Stimulated activated CD8-positive, alpha-beta memory T cell treated with anti-CD3 and anti-CD28 coated beads, Interleukin-7, amount 100 ng/mL, for 4 hours (primary cell): ENCODE data around the gene CBX4.
A peak's percentile ranks its signal among the peaks of the same experiment; 100 is the strongest.

Source experiments
- DNase-seq, 2 donors: peaks; one replicate each; pipeline ENCODE4 v3.0.0-alpha.2; 2020; ENCODE audit warnings: low read depth in 2 of 2

Gene CBX4

DNA sequence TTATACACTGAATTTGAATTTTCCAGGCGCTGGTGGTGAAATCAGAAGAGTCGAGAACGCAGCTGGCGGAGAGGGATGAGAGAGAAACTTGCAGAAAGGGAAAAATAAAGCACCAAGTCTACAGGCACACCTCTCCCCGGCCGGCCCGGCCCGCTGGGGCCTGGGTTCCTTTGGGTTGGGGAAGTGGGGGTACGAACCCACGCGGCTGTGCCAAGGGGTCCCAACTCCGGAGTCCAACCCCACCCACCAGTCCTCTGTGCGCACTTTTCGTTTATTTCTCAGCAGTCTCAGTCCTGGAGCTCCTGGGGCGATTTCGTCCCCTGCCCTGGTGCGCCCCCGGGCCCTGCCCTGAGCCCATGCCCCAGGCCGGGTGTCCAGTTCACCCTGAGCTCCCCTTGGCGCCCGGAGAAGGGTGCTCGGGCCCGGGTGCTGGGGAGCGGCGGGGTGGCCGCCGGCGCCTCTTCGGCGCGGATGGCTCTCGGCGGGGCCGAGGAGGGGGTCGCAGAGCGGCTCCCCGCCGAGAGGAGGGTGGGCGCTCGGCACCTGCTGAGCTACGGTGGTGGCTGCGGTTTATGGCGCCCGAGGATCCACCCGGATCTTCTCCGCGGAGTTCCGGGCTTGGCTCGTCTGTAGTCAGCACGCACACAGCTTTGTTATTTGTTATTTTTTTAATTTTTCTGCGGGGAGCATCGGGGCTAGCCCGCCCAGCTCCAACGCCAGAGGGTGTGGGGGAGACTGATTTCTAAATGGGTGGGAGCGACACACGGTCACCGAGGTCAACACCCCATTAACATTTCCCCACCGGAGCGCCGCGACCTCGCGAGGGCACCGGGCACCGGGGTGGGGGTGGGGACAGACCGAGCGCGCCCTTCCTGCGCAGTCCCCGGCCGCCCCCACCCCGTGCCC, 26.6 kb downstream of the CBX4 start:
- no peak for DNase-seq

DNA sequence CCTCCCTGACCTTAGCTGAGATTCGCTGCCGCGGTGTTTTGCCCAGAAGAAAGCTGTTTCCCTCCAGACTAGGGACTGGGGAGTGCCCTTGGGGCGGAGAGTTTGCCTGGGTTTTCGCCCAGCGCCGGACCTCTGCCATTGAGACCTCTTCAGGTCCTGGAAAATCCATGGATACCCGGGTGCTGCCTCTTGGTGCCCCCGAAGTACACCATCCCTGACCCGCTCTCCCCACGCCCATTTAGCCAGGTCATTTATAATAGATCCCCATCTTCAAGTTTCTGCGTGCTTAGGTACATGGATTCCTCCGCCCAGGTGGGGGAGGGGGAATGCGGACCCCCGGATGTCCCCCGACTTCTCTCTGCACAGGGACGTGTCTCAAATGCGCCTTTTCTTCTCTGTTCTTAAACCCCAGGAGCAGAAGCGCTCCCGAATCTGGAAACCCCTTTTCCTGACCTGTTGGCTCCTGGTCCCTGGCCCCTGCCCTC, 27.3 kb downstream of the CBX4 start:
- no peak for DNase-seq

GRCh38 chr17:79811011-79811867, 28.0 kb downstream of the CBX4 start:
- DNase-seq = no peak

DNA sequence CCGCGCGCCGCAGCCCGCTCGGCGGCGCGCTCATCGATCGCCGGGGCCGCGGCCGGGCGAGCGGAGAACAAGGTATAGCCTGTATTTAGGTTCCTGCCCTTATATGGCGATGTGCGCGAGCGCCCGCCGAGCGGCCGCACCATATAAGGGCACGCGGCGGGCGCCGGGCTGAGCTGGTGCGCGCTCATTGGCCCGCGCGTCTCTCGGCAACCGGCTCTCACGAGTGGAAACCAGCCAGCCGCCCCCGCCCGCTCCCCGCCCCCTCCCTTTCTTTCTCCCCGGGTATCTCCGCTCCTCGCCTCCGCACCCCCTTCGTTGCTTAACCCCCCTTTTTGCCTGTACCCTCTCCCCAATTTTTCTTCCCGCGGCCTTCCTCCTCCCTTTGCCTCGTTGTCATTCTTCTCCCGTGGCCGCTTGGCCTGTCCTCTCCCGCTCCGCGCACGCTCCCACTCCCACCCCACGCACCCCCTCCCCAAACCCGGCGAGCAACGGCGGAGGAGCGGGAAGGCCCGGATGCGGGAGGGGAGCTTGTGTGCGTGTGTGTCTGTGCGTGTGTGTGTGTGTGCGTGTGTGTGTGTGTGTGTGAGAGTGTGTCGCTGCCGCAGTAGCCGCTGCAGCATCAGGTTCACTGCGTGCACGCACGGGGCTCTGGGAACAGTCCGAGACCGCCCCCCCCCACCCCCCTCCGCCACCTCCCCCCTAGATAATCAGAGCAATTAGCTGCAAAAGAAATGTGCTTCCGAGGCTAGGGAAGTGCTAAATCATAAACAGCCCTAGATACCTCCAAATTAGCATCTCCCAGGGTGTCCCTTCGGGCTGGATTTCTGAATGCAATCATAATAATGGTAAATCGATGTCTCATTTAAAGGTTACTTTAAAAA, 28.9 kb downstream of the CBX4 start:
- DNase-seq = peak; percentile 72 to 85

DNA sequence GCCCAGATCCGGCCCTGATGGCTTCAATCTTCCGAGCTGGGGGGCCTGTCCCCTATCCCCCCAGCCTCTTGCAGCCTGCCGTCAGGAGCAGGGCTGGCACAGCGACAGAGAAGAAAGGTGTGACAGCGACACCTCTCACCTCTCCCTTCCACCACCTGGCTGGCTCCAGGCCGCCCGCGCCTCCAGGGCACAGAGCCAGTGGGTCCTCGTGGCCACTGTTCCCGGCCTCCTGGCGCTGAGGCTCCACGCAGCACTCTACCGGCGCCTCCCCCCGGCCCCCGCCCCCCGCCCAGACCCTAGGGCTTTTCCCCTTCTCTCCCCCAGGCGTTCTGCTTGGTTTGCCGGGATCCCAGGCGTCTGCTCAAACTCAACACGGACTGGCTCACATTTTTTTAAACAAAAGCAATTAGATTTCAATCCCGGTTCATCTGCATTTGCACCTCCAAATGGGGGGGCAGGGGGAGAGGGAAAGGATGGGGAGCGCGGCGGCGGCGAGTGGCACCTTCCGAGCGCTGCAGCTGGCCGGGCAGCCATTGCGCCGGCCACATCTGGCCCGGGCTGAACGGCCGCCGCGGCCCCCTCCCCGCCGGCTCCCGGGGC, 29.6 kb downstream of the CBX4 start:
- no peak for DNase-seq

- DNase-seq = no peak
Observed at GRCh38 chr17:79808763-79809529, 30.3 kb downstream of the CBX4 start.

DNA sequence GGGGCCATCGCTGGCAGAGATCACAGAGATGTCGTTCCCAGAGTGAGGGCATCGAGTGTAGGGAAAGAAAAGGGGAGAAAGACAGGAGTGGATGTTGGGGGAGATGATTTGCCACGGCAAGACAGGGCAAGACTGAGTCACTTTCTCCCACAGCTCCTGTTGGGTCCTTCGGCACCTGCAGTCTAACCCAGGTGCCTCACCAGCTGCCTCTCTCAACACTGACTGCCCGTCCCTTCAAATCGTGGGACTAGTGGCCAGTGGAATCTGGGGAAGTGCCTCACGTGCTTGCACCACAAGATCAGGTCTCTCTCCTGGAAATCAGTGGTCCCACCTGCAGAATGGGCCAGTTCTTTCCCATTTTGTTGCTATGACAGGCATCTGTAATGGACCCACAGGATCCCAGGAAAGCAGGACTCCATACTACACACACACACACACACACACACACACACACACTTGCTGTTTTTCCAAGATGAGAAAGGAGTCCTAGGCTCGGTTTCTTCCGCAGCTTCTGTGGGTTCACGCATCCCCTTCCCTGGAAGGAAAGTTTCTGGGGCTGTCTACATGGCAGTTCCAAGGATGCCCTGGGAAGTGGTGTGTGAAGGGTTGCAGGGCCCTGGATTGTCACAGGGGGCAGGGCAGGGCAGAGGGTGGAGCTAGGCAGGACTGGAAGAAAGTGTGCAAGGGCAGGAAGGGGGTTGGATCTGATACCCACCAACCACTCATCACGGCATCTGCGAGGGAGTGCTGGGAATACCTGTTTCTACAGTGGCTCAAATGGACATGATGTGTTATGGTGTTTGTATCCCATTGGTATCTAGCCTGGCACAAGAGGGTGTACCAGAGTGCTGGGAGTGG, 32.1 kb downstream of the CBX4 start:
- DNase-seq = no peak

- DNase-seq = no peak
Observed at GRCh38 chr17:79806446-79806760, 32.8 kb downstream of the CBX4 start.

GRCh38 chr17:79804856-79805696, 34.2 kb downstream of the CBX4 start:
- DNase-seq = no peak

DNA sequence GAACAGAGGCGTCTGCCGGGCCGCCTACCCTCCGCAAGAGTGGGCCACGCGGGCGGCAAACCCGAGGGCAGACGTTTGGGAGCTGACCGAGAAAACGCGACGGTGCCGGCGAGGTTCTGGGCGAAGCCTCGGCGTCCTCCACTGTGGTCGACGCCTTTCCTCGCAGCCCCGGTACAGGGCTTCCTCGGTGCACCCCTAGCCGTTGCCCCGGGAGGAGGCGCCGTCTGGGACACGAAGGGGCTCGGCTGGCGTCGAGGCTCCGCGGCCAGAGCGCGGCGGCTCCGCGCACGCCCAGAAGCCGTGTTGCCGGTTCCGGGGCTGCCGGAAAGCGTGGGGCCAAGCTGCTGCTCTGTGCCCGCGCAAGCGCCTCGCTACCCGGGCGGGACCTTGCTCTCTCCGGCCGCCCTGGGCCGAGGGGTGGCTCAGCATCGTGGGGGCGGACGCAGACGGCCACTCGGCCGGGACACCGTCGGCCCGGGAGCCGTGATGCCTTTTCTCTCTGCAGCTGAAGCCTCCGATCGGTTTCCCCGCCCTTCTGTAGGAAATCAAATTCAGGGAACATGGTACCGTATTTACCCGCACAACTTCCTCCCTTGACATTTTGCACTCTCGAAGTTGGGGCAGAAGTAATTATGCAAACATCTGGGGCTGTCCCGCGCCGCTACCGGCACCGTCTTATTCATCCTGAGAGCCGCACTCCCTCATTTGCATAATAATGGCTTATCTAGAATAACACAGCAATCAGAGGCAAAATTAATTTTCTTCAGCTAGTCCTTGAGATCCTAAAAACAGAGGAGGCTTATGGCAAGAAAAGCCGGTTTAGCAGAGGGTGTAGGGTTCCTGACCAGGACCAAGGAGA, 35.0 kb downstream of the CBX4 start:
- DNase-seq = peak; percentile 55 to 63

DNA sequence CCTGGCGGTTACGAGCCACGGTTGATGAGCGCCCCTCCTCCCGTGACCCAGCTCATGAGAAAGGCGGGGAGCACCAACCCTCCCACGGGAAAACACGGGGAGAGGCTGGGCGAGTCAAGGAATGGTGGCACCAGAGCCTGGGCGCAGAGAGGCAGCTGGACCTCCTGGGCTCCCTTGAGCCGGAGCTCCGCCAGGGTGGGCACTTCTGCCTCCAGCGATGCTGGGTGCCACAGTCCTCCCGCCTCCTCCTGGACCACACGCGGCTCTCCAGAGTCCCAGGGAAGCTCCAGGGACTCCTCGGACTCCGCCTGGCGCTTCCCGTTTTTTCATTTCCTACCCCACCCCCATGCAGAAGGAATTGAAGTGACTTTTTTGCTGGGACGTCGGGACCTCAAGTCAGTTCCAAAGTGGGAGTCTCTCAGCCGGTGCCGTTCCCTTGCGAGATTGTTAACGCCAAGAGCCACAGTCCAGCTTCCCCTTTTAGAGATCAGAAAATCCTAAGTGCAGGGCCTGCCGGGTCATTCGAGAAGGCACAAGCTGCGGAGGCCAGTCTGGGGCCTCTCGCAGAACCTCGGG, 35.7 kb downstream of the CBX4 start:
- DNase-seq = no peak

DNA sequence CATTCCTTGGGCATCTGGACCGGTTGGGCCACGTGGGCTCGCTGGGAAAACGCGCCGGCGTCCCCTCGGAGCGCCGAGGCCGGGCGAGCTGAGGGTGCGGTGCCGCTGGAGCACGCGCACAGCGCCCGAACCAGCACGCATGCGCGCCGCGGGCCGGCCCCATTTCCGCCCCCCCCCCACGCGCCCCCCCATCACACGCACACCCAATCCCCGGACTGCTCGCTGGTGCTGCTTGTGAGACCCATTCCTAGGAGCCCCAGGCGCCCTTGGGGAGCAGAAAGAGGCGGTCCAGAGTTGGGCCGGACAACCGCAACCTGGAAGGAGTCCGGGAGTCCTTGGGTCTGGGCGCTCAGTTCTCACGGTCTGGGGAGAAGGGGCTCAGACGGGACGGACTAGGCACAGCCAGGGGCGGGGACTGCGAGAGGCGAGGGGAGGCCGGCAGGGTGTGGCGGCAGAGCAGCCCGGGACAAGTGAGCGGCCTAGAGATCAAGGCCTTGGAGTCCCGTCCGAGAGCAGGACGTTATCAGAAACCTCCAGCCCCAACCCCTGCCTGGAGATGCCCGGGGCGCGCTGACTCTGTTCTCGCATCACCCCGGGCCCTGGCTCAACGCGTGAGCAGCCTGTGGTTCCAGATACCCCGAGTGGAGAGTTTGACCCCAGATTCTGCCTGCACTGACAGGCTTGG, 36.4 kb downstream of the CBX4 start:
- no peak for DNase-seq

GRCh38 chr17:79802039-79802735, 37.1 kb downstream of the CBX4 start:
- no peak for DNase-seq

DNA sequence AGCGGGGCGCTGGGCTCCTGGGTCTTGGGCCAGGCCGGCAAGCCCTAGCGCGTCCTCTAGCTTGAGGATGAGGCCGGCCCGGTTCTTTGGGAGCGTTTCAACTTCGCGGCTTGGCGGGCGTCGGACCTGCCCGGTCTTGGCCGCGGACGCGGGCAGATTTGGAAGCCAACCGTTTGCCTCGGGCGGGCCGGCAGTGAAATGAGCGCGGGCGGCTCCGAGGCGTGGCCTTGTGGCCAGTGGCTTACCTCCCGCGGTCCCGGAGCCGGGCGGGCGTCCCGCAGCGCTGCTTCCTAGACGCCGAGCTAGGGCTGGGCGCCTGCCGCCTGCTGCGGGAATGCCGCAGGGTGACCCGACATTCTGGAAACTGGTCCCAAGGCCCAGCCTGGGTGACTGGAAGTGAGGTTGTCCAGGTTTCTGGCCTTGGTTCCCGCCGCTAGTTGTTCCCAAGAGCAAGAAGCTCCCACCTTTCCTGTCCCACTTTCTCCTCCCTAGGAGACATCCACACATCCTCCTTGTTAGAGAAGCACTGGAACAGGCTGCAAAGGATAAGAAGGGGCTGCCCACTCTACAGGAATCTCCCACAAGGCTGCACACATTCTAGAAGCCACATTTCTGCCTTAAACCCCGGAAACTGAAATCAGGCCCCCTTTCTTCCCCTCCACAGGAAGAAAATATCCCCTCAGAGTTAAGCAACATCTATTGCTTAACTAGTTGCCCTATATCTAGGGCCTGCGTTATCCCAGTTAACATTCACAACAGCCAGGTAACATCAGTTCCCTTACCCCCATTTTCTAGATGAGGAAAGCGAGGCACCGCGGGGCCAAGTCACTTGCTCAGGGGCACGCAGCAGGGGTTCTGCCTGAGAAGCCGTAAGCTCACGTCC, 37.8 kb downstream of the CBX4 start:
- DNase-seq = no peak
